HG03378 (cell line): ENCODE data around the gene NDUFA7.
"Not testable (repeated sequence)": the region's sequence is repeated elsewhere in the genome, so short reads cannot be mapped to it uniquely, and the experiment has no call there.

Experiments
- ATAC-seq: cut with Tn5 transposase; IDR thresholded peaks from one replicate; pipeline ENCODE4 v1.9.1; 2021; ENCODE audit warnings: mild to moderate bottlenecking, moderate library complexity; ENCODE audit not compliant: unreplicated experiment

The NDUFA7 gene

GRCh38 chr19:8321067-8321985, at the start of gene NDUFA7, which contains the start of gene RPS28:
Gene NDUFA7 (minus strand): TSS chr19:8321375. CDS start chr19:8321358, 17 bp downstream.
Gene RPS28 (plus strand): TSS chr19:8321496. CDS start chr19:8321531, 35 bp downstream.
- peak; percentile 70 for ATAC-seq

GRCh38 chr19:8370176-8371010, 49.2 kb upstream of the NDUFA7 start:
- no peak for ATAC-seq

DNA sequence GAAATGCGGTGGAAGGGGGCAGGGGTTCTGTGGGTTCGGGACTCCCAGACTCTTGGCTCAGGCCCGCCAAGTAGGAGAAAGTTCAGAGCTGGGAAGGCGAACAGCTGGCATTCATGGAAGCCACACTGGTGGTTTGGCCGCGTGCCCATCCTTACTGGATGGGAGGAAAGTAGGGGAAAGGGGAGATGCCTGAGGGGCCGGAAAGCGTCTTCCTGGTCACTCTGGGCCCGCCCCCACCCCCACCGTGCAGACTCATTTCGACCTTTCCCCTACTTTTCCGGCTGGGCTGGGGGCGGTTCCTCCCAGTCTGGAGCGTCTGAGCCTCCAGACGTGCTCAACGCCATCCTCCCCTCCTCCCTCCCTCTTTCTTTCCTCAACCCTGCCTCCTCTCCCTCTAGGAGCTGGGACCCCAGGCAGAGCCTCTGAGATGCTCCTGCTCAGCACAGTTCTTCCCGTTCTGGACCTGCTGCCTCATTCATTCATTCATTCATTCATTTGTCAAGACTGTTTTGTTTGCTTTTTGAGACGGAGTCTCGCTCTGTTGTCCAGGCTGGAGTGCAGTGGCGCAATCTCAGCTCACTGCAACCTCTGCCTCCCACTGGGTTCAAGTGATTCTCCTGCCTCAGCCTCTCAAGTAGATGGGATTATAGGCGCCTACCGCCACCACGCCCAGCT, 46.3 kb upstream of the NDUFA7 start:
- ATAC-seq, result no peak

DNA sequence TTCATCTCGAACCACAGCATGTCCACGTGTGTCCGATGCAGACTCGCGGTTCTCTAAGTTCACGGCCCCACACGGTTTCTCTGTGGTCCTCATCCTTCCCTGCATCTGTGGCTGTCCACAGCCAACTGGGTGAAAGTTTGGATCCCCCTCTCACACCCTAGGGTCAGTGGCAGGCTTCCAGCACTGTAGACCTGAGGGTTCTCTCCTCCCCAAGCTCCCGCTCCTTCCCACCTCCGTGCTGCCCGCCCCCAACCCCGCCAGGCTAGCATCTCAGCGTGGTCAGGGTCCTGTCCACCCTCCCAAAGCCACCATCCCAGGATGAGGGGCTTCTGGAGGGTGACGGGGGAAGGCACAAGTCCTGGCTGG, 45.8 kb upstream of the NDUFA7 start:
- ATAC-seq, result no peak

DNA sequence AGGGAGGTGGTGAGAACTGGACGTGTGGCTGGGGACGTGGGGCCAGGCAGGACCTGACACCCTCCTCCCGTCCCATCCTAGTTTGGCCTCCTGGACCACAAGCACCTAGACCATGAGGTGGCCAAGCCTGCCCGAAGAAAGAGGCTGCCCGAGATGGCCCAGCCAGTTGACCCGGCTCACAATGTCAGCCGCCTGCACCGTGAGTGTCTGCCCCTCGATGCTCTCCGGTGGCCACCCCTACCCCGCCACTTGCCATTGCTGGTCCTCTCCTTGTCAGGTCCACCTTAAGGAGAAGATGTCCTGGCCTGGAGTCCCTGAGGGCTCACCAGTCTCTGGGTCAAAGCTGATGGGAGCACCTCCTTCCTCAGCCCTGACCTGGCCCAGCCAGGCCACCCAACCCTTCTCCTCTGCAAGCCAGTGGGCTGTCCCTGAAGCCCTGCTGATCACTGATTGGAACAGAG, 45.0 kb upstream of the NDUFA7 start:
- no peak for ATAC-seq

DNA sequence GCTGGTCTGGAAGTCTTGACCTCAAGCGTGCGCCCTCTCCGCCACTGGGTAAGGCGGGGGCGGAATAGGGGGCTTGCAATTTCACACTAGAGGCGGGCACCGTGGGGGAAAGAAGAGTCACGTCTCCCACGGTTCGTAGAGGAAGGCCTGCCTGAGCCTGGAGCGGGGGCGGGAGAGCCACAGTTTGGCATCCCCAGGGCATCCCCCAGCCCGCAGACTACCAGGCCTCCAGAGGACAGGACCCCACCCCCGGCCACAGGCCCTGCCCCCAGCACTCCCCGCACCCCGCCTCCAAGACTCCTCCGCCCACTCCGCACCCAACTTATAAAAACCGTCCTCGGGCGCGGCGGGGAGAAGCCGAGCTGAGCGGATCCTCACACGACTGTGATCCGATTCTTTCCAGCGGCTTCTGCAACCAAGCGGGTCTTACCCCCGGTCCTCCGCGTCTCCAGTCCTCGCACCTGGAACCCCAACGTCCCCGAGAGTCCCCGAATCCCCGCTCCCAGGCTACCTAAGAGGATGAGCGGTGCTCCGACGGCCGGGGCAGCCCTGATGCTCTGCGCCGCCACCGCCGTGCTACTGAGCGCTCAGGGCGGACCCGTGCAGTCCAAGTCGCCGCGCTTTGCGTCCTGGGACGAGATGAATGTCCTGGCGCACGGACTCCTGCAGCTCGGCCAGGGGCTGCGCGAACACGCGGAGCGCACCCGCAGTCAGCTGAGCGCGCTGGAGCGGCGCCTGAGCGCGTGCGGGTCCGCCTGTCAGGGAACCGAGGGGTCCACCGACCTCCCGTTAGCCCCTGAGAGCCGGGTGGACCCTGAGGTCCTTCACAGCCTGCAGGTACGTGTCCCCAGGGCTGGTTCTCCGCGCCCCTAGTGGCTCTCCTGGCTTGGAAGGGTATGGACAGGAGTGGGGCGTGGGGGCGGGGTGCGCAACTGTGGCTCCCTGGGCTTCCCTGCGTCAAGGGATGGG, 42.9 kb upstream of the NDUFA7 start, which contains the start of gene ANGPTL4:
Gene ANGPTL4, plus strand, starts transcription at position 353 of the 969 bp plus-strand sequence. Its CDS starts 167 bp downstream, at position 520.
- no peak for ATAC-seq

GRCh38 chr19:8361921-8362793, 41.0 kb upstream of the NDUFA7 start:
- no peak for ATAC-seq

GRCh38 chr19:8360196-8360595, 39.0 kb upstream of the NDUFA7 start:
- no peak for ATAC-seq

DNA sequence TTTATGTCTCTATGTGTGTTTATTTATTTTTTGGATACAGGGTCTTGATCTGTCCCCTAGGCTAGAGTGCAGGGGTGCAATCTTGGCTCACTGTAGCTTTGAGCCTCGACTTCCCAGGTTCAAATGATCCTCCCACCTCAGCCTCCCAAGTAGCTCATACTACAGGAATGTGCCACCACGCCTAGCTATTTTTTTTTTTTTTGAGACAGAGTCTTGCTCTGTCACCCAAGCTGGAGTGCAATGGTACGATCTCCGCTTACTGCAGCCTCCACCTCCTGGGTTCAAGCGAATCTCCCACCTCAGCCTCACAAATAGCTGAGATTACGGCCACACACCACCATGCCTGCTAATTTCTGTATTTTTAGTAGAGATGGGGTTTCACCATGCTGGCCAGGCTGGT, 37.8 kb upstream of the NDUFA7 start:
- no peak for ATAC-seq

DNA sequence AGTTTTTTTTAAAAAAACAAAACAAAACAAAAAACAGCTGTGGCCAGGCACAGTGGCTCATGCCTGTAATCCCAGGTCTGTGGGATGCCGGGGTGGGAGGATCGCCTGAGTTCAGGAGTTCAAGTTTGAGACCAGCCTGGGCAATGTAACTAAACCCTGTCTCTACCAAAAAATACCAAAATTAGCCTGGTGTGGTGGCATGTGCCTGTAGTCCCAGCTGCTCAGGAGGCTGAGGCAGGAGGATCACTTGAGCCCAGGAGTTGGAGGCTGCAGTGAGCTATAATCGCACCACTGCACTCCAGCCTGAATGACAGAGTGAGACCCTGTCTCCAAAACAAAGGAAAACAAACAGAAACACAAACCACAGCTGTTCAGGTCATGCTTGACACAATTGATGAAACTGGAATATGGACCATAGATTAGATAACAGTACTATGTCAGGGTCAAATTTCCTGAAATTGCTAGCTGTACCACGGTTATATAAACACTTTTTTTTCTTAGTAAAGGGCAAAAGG, 35.9 kb upstream of the NDUFA7 start:
- no peak for ATAC-seq

DNA sequence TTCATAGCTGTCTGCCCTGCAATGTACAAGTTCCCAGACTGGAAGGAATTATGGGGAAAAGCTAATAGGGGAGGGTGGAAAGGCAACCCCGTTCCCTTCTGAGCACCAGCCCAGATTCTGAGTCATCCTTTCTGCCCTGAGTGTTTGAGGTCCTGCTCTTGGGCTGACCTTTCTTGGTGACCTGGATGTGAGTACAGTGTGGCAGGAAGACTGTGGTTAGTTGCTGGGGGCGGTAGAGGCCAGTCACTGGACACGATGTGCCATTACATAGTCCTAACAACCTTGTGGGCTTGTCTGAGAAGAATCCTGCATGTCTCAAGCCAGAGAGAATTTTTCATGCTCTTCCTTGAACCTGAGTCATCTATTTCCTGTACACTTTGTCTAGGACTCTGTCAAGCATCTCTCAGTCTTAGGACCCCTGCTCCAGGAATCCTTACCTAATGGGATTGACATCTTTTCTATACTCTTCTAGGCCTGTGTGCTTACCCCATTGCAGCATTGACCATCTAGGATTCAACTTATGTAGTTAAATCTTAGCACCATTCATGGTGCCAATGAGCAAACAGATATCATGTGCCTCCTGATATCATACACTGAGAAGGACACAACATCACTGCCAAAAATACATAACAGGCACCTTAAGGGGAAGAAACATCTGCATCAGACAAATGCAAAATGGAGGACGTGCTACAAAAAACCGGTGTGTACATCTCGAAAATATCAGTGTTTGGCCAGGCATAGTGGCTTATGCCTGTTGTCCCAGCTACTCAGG, 34.6 kb upstream of the NDUFA7 start:
- ATAC-seq, result no peak

DNA sequence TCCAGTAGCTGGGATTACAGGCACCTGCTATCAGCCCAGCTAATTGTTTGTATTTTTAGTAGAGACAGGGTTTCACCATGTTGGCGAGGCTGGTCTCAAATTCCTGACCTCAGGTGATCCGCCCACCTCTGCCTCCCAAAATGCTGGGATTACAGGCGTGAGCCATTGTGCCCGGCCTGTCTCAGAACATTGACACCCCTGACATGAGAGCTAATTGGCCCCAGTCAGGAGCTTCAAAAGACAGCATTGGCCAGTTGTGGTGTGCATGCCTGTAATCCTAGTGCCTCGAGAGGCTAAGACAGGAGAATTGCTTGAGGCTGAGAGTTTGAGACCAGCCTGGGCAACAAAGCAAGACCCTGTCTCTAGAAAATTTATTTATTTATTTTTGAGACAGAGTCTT, 31.7 kb upstream of the NDUFA7 start:
- not testable (repeated sequence) for ATAC-seq

DNA sequence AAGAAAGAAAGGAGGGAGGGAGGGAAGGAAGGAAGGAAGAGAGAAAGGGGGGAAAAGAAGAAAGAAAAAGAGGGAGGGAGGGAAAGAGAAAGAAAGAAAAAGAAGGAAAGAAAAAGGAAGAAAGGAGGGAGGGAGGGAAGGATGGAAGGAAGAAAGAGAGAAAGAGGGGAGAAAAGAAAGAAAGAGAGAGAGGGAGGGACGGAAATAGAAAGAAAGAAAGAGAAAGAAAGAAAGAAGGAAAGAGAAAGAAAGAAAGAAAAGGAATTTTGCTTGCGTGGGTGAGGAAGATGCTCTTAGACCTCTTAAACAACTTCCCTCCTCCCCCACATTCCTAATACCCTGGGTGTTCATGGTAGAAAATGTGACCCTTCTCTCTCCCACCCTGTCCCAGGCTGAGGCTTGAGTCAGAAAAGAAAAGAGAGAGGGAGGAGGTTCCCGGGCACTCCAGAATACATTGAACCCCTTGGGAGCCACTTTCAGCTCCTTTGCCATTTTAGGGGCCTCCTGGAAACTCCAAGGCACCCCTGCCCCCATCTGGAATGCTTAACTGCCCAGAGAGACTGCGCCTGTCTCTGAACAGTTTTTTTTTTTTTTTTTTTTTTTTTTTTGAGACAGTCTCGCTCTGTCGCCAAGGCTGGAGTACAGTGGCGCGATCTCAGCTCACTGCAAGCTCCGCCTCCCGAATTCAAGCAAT, 31.1 kb upstream of the NDUFA7 start:
- ATAC-seq, result no peak

DNA sequence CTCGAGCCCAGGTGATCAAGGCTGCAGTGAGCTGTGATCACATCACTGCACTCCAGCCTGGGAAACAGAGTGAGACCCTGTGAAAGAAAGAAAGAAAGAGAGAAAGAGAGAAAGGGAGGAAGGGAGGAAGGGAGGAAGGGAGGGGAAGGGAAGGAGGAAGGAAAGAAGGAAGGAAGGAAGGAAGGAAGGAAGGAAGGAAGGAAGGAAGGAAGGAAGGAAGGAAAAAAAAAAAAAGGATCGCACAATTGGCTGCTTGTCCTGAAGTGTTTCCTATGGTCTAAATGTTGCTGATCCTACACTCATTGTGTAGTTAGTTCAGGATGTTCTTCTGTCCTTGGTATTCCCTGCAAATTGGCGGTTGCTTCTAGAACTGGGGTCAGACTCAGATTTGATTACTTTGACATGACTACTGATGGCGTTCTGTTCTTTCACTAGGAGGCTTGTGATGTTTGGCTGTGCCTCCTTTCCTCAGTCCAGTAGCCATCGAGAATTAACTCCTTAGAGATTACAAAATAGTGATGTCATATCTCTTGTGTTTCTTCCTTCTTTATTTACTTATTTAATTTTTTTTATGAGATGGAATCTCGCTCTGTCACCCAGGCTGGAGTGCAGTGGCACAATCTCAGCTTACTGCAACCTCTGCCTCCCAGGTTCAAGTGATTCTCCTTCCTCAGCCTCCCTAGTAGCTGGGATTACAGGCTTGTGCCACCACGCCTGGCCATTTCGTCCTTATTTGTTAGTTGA, 28.6 kb upstream of the NDUFA7 start:
- ATAC-seq, result not testable (repeated sequence)

- no peak for ATAC-seq
Measured at GRCh38 chr19:8343483-8343844, 22.3 kb upstream of the NDUFA7 start.

GRCh38 chr19:8342684-8343482, 21.7 kb upstream of the NDUFA7 start, which contains the start of gene KANK3:
Gene KANK3 (minus strand): TSS chr19:8343262. CDS start chr19:8337828, 5,434 bp downstream.
- no peak for ATAC-seq
